Stomach (tissue), 4 donors: ENCODE results near the gene RPIA.
"Not testable (repeated sequence)": the region's sequence is repeated elsewhere in the genome, so short reads cannot be mapped to it uniquely, and the experiment has no call there.

Experiments
- POLR2A ChIP-seq, 4 donors: fragments of 450-650 bp; IDR thresholded peaks; one replicate each; pipeline ENCODE4 v1.6.1; 2016; ENCODE audit warnings: antibody characterized with exemption in 4 of 4, control low read depth in 2 of 4, mild to moderate bottlenecking in 1 of 4, moderate library complexity in 1 of 4
- POLR2AphosphoS5 ChIP-seq, 3 donors: sonication (generic); formaldehyde crosslinking; IDR thresholded peaks; one replicate each; pipeline ENCODE4 v1.6.1; 2016; ENCODE audit warnings: antibody characterized with exemption in 3 of 3
- TF ChIP-seq, protein P1 (sequence below), 7 experiments: fragments of 450-650 bp in 4 of 7; fragments of 200-600 bp in 3 of 7; sonication (generic) in 3 of 7; IDR thresholded peaks; one replicate each; pipeline ENCODE4 v1.5.1; 2016 to 2019; ENCODE audit warnings: antibody characterized with exemption in 7 of 7, control low read depth in 2 of 7, mild to moderate bottlenecking in 1 of 7

DNA sequence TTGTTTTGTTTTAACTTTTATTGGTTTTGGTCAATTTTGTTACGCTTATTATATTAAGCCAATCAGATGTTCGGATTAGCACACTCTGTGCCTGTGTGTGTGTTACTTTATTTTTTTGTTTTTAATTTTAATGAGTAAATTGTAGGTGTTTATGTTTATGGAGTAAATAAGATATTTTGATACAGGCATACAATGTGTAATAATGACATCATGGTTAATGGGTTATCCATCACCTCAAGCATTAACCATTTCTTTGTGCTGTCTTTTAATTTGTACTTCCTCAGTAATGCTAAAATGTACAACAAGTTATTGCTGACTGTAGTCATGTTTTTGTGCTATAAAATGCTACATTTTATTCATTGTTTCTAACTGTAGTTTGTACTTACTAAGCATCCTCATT is 97.7 kb downstream of the RPIA start:
- TF ChIP-seq, protein P1, sequence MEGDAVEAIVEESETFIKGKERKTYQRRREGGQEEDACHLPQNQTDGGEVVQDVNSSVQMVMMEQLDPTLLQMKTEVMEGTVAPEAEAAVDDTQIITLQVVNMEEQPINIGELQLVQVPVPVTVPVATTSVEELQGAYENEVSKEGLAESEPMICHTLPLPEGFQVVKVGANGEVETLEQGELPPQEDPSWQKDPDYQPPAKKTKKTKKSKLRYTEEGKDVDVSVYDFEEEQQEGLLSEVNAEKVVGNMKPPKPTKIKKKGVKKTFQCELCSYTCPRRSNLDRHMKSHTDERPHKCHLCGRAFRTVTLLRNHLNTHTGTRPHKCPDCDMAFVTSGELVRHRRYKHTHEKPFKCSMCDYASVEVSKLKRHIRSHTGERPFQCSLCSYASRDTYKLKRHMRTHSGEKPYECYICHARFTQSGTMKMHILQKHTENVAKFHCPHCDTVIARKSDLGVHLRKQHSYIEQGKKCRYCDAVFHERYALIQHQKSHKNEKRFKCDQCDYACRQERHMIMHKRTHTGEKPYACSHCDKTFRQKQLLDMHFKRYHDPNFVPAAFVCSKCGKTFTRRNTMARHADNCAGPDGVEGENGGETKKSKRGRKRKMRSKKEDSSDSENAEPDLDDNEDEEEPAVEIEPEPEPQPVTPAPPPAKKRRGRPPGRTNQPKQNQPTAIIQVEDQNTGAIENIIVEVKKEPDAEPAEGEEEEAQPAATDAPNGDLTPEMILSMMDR (IDR thresholded peaks at IDR 0.05) = not testable (repeated sequence)
- not testable (repeated sequence) for TF ChIP-seq POLR2A, POLR2AphosphoS5 (IDR thresholded peaks at IDR 0.05)
